HepG2 (cell line): ENCODE data around the gene NLRP2B. TPM values are rescaled to one million over a fixed set of nuclear protein-coding genes. Genes with fewer than 3 reads are reported as not detected.
A peak's percentile ranks its signal among the peaks of the same experiment; 100 is the strongest.

Source experiments
- CEBPG ChIP-seq: IDR thresholded peaks from 2 replicates; pipeline ENCODE4 v1.6.1; 2016
- E2F1 ChIP-seq: sonication (generic); formaldehyde crosslinking; IDR thresholded peaks from 2 replicates; pipeline ENCODE4 v1.5.0; 2020; ENCODE audit warnings: missing genetic modification reagents
- IRF2 ChIP-seq: IDR thresholded peaks from 2 replicates; pipeline ENCODE4 v1.6.1; 2018; ENCODE audit warnings: missing genetic modification reagents, missing compliant biosample characterization
- KDM4B ChIP-seq: sonication (generic); formaldehyde crosslinking; IDR thresholded peaks from 2 replicates; pipeline ENCODE4 v1.4.0; 2020; ENCODE audit warnings: missing genetic modification reagents
- KLF6 ChIP-seq: IDR thresholded peaks from 2 replicates; pipeline ENCODE4 v1.8.0; 2016; ENCODE audit warnings: missing biosample characterization, missing genetic modification reagents
- NPAS2 ChIP-seq: sonication (generic); formaldehyde crosslinking; IDR thresholded peaks from 2 replicates; pipeline ENCODE4 v1.8.0; 2022; ENCODE audit warnings: mild to moderate bottlenecking, missing genetic modification reagents, borderline replicate concordance
- PRMT3 ChIP-seq: sonication (generic); formaldehyde crosslinking; IDR thresholded peaks from 2 replicates; pipeline ENCODE4 v1.8.1; 2022; ENCODE audit warnings: low read depth, mild to moderate bottlenecking, moderate library complexity, missing genetic modification reagents, borderline replicate concordance
- ZBTB43 ChIP-seq: sonication (generic); formaldehyde crosslinking; conservative IDR thresholded peaks from 2 replicates; pipeline ENCODE4 v1.4.0; 2020; ENCODE audit warnings: missing genetic modification reagents
- ZMYM4 ChIP-seq: sonication (generic); formaldehyde crosslinking; IDR thresholded peaks from 2 replicates; pipeline ENCODE4 v1.8.1; 2023; ENCODE audit warnings: mild to moderate bottlenecking, missing genetic modification reagents
- ZNF501 ChIP-seq: sonication (generic); formaldehyde crosslinking; IDR thresholded peaks from 2 replicates; pipeline ENCODE4 v1.5.1; 2020; ENCODE audit warnings: mild to moderate bottlenecking, moderate library complexity, missing genetic modification reagents
- ZNF567 ChIP-seq: sonication (generic); formaldehyde crosslinking; IDR thresholded peaks from 2 replicates; pipeline ENCODE4 v1.8.1; 2023; ENCODE audit warnings: mild to moderate bottlenecking, missing genetic modification reagents, borderline replicate concordance
- ZNF619 ChIP-seq: sonication (generic); formaldehyde crosslinking; IDR thresholded peaks from 2 replicates; pipeline ENCODE4 v1.4.0; 2020; ENCODE audit warnings: mild to moderate bottlenecking, missing genetic modification reagents
- ZNF670 ChIP-seq: sonication (generic); formaldehyde crosslinking; IDR thresholded peaks from 2 replicates; pipeline ENCODE4 v1.8.0; 2022; ENCODE audit warnings: mild to moderate bottlenecking, missing genetic modification reagents, borderline replicate concordance
- ZNF7 ChIP-seq: IDR thresholded peaks from 2 replicates; pipeline ENCODE4 v1.6.1; 2016; ENCODE audit warnings: missing biosample characterization, missing genetic modification reagents
- ZNF724P ChIP-seq: sonication (generic); formaldehyde crosslinking; IDR thresholded peaks from 2 replicates; pipeline ENCODE4 v1.8.0; 2022; ENCODE audit warnings: missing genetic modification reagents, borderline replicate concordance
- ZNF768 ChIP-seq: sonication (generic); formaldehyde crosslinking; IDR thresholded peaks from 2 replicates; pipeline ENCODE4 v1.4.0; 2020; ENCODE audit warnings: missing genetic modification reagents
- ZNF841 ChIP-seq: sonication (generic); formaldehyde crosslinking; IDR thresholded peaks from 2 replicates; pipeline ENCODE4 v1.8.1; 2023; ENCODE audit warnings: missing genetic modification reagents, borderline replicate concordance
- polyA plus RNA-seq, 8 experiments: library from polyadenylated mRNA; depleted of rRNA in 3 of 8; stranded (reverse) in 7 of 8; unstranded in 1 of 8; fragments of >200 nt; fragmentation: Illumina TruSeq in 4 of 8; extraction: Trizol in 4 of 8; gene quantifications; 2 replicates each; pipeline versions ENCODE4 v1.2.1 to v1.2.3, GENCODE V29; 2011 to 2016; ENCODE audit warnings: low read depth in 4 of 8, missing spikeins in 1 of 8, mixed read lengths in 1 of 8; ENCODE audit not compliant: insufficient read depth in 1 of 8
- total RNA-seq, 5 experiments: library from RNA; depleted of rRNA; stranded (reverse); fragments of >200 nt; fragmentation: Illumina TruSeq; extraction: Trizol; gene quantifications; 2 replicates each; pipeline ENCODE4 v1.2.3, GENCODE V29; 2016; ENCODE audit warnings: low read depth in 1 of 5
- TF ChIP-seq, protein P1 (sequence below): sonication (generic); formaldehyde crosslinking; IDR thresholded peaks from 2 replicates; pipeline ENCODE4 v1.8.0; 2022; ENCODE audit warnings: missing genetic modification reagents, mild to moderate bottlenecking, moderate library complexity, borderline replicate concordance
- TF ChIP-seq, protein P2 (sequence below): sonication (generic); formaldehyde crosslinking; IDR thresholded peaks from 2 replicates; pipeline ENCODE4 v1.5.0; 2020; ENCODE audit warnings: missing genetic modification reagents
- TF ChIP-seq, protein P3 (sequence below): sonication (generic); formaldehyde crosslinking; IDR thresholded peaks from 2 replicates; pipeline ENCODE4 v1.9.0; 2022; ENCODE audit warnings: low read depth, missing genetic modification reagents
- TF ChIP-seq, protein P4 (sequence below): sonication (generic); formaldehyde crosslinking; IDR thresholded peaks from 2 replicates; pipeline ENCODE4 v1.4.0; 2020; ENCODE audit warnings: mild to moderate bottlenecking, missing genetic modification reagents
- TF ChIP-seq, protein P5 (sequence below): sonication (generic); formaldehyde crosslinking; IDR thresholded peaks from 2 replicates; pipeline ENCODE4 v1.8.1; 2023; ENCODE audit warnings: mild to moderate bottlenecking, missing genetic modification reagents

NLRP2B gene
- total and polyA plus RNA-seq, 2 of the 13 experiments (the other 11 are each of a cell fraction or from before 2014, with no cell fraction given): not detected

DNA sequence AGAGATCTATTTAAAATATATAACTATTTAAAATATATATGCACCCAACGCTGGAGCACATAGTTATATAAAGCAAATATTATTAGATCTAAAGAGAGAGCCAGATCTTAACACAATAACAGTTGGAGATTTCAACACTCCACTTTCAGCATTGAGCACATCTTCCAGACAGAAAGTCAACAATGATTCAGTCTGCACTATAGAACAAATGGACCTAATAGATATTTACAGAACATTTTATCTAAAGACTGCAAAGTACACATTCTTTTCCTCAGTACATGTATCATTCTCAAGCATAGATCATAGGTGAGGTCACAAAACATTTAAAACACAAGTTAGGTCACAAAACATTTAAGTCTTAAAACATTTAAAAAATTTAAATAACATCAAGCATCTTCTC lies 36.4 kb downstream of the NLRP2B start (continued):
- TF ChIP-seq, protein P1, sequence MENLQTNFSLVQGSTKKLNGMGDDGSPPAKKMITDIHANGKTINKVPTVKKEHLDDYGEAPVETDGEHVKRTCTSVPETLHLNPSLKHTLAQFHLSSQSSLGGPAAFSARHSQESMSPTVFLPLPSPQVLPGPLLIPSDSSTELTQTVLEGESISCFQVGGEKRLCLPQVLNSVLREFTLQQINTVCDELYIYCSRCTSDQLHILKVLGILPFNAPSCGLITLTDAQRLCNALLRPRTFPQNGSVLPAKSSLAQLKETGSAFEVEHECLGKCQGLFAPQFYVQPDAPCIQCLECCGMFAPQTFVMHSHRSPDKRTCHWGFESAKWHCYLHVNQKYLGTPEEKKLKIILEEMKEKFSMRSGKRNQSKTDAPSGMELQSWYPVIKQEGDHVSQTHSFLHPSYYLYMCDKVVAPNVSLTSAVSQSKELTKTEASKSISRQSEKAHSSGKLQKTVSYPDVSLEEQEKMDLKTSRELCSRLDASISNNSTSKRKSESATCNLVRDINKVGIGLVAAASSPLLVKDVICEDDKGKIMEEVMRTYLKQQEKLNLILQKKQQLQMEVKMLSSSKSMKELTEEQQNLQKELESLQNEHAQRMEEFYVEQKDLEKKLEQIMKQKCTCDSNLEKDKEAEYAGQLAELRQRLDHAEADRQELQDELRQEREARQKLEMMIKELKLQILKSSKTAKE (CRISPR knock-in tag): 0 out of 2 replicates have a peak, but pooled peaks have one; percentile 34
- TF ChIP-seq, protein P2, sequence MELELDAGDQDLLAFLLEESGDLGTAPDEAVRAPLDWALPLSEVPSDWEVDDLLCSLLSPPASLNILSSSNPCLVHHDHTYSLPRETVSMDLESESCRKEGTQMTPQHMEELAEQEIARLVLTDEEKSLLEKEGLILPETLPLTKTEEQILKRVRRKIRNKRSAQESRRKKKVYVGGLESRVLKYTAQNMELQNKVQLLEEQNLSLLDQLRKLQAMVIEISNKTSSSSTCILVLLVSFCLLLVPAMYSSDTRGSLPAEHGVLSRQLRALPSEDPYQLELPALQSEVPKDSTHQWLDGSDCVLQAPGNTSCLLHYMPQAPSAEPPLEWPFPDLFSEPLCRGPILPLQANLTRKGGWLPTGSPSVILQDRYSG: no peak
- no peak for TF ChIP-seq ZMYM4 (CRISPR knock-in tag)
- TF ChIP-seq, protein P3, sequence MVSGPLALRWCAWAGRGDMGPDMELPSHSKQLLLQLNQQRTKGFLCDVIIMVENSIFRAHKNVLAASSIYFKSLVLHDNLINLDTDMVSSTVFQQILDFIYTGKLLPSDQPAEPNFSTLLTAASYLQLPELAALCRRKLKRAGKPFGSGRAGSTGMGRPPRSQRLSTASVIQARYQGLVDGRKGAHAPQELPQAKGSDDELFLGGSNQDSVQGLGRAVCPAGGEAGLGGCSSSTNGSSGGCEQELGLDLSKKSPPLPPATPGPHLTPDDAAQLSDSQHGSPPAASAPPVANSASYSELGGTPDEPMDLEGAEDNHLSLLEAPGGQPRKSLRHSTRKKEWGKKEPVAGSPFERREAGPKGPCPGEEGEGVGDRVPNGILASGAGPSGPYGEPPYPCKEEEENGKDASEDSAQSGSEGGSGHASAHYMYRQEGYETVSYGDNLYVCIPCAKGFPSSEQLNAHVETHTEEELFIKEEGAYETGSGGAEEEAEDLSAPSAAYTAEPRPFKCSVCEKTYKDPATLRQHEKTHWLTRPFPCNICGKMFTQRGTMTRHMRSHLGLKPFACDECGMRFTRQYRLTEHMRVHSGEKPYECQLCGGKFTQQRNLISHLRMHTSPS (CRISPR knock-in tag): no peak
- no peak for TF ChIP-seq E2F1
- TF ChIP-seq, protein P4, sequence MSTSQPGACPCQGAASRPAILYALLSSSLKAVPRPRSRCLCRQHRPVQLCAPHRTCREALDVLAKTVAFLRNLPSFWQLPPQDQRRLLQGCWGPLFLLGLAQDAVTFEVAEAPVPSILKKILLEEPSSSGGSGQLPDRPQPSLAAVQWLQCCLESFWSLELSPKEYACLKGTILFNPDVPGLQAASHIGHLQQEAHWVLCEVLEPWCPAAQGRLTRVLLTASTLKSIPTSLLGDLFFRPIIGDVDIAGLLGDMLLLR (CRISPR knock-in tag): no peak
- TF ChIP-seq ZNF7 (CRISPR knock-in tag): no peak
- TF ChIP-seq KDM4B (CRISPR knock-in tag): no peak
- peak; percentile 75 for TF ChIP-seq CEBPG (CRISPR knock-in tag)
- TF ChIP-seq ZNF567: no peak
- TF ChIP-seq ZBTB43: no peak
- TF ChIP-seq ZNF841: no peak
- TF ChIP-seq ZNF724P (CRISPR knock-in tag): no peak
- TF ChIP-seq IRF2 (CRISPR knock-in tag): no peak
- TF ChIP-seq PRMT3 (CRISPR knock-in tag): no peak
- TF ChIP-seq, protein P5, sequence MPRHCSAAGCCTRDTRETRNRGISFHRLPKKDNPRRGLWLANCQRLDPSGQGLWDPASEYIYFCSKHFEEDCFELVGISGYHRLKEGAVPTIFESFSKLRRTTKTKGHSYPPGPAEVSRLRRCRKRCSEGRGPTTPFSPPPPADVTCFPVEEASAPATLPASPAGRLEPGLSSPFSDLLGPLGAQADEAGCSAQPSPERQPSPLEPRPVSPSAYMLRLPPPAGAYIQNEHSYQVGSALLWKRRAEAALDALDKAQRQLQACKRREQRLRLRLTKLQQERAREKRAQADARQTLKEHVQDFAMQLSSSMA (CRISPR knock-in tag): no peak
- TF ChIP-seq ZNF768 (CRISPR knock-in tag): no peak
- no peak for TF ChIP-seq ZNF670 (CRISPR knock-in tag)
- TF ChIP-seq ZNF501 (CRISPR knock-in tag): no peak
- TF ChIP-seq KLF6: no peak
- TF ChIP-seq ZNF619 (CRISPR knock-in tag): no peak
- TF ChIP-seq NPAS2 (CRISPR knock-in tag): no peak
